Activated naive CD8-positive, alpha-beta T cell treated with anti-CD3 and anti-CD28 coated beads, Interleukin-2, amount 50 U/mL, for 24 hours (primary cell): Measurements from ENCODE around the gene FADS1.

Experiments
- ATAC-seq: fragments of 150-1000 bp; cut with Tn5 transposase; one replicate; pipeline ENCODE4 v1.10.0; 2021
- DNase-seq: peaks from one replicate; pipeline ENCODE4 v3.0.0; 2021
- H3K27ac Mint-ChIP-seq: one replicate; pipeline ENCODE4 v1.8.0; 2021; ENCODE audit warnings: mild to moderate bottlenecking, mixed read lengths
- H3K27me3 Mint-ChIP-seq: one replicate; pipeline ENCODE4 v1.8.0; 2021; ENCODE audit warnings: mixed read lengths
- H3K36me3 Mint-ChIP-seq: one replicate; pipeline ENCODE4 v1.8.0; 2021; ENCODE audit warnings: low read depth, mixed read lengths
- H3K4me1 Mint-ChIP-seq: one replicate; pipeline ENCODE4 v1.8.0; 2021; ENCODE audit warnings: mixed read lengths
- H3K4me3 Mint-ChIP-seq: one replicate; pipeline ENCODE4 v1.8.0; 2021; ENCODE audit warnings: mild to moderate bottlenecking, moderate library complexity, mixed read lengths
- H3K9me3 Mint-ChIP-seq: one replicate; pipeline ENCODE4 v1.8.0; 2021; ENCODE audit warnings: mixed read lengths

The FADS1 gene

GRCh38 chr11:61816736-61817455 lies at the start of gene FADS1:
Gene FADS1, minus strand, starts transcription at chr11:61817003. Its CDS starts 74 bp downstream, at chr11:61816929.
- ATAC-seq: peak; percentile 65
- Mint-ChIP-seq H3K27me3 (peaks cover 32% of the 10 kb centered on the region), H3K36me3 (peaks cover 10% of the 10 kb centered on the region), H3K4me1 (peaks cover 13% of the 10 kb centered on the region), H3K4me3 (peak within 1 kb of the TSS; percentile 85), H3K9me3 (no peaks in the 10 kb centered on the region), H3K27ac (peak within 1 kb of the TSS; percentile 58)
- DNase-seq: peak; percentile 86

GRCh38 chr11:61866231-61866957 lies 49.6 kb upstream of the FADS1 start:
- DNase-seq (no peak), ATAC-seq (no peak)
- Mint-ChIP-seq H3K36me3 (peaks cover 1% of the 10 kb centered on the region), H3K27ac (no peak overlapping the region), H3K9me3 (no peaks in the 10 kb centered on the region), H3K27me3 (peaks cover 2% of the 10 kb centered on the region), H3K4me1 (peaks cover 4% of the 10 kb centered on the region), H3K4me3 (no peak overlapping the region)

DNA sequence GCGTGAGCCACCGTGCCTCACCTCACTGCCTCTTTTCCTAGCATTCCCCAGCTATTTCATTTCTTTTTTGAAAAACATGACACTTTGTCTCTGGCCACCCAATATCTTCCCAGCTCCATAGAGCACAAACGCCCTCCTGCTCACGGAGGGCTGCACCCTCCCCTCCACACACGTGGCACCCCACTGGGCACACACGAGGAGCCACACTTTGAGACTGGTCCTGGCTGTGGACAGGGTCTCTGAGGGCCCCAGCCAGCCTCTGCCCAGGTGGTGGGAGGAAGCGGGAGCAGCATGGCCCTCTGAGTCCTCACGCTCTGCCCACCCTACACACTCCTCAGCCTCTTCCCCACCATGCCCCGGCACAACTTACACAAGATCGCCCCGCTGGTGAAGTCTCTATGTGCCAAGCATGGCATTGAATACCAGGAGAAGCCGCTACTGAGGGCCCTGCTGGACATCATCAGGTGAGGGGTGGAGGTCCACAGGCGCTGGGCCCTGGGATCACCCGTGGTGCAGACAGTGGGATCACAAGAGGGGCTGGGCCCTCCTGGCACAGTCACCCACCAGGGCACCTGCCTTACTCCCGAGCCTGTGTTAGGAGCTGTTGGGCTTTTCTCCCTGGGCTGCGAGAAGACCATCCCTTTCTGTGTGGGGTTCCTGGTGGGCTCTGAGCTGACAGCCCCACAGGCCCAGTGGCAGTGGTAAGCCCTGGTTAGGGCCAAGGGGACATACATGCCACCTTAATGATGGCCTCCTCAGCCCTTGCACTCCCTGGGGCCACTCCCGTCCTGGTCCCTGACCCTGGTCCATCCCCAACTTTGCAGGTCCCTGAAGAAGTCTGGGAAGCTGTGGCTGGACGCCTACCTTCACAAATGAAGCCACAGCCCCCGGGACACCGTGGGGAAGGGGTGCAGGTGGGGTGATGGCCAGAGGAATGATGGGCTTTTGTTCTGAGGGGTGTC lies 48.3 kb upstream of the FADS1 start:
- DNase-seq (no peak), ATAC-seq (no peak)
- peaks cover 1% of the 10 kb centered on the region for H3K36me3 Mint-ChIP-seq
- no peak overlapping the region for H3K27ac Mint-ChIP-seq
- H3K9me3 Mint-ChIP-seq: no peaks in the 10 kb centered on the region
- no peak overlapping the region for H3K4me3 Mint-ChIP-seq
- no peaks in the 10 kb centered on the region for H3K27me3 Mint-ChIP-seq
- no peaks in the 10 kb centered on the region for H3K4me1 Mint-ChIP-seq

DNA sequence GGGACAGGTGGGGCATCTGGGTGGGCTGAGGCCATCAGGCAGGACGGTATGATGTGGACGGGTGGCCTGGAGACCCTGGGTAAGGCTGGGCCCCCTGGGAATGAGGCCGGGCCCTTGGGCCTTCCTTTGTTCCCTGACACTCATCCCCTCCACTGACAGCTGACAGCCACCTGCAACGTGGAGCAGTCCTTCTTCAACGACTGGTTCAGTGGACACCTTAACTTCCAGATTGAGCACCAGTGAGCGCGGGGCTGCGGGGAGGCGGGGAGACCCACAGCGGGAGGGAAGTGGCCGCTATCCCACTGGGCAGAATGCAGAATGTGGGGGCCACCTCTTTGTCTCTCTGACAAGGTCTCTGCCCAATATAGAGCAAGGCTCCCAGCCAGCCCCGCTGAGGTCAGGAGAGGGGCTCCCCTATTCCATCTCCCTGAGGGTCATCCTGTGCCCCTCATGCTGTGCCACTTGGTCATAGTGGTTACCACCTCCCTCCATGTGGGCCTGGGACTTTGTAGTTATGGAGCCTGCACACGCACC lies 46.8 kb upstream of the FADS1 start:
- Mint-ChIP-seq H3K36me3 (peaks cover 1% of the 10 kb centered on the region), H3K27me3 (no peaks in the 10 kb centered on the region), H3K4me1 (no peaks in the 10 kb centered on the region), H3K27ac (no peak overlapping the region), H3K9me3 (no peaks in the 10 kb centered on the region), H3K4me3 (no peak overlapping the region)
- DNase-seq (no peak), ATAC-seq (no peak)

- Mint-ChIP-seq H3K4me3 (no peak overlapping the region), H3K27me3 (no peaks in the 10 kb centered on the region), H3K9me3 (no peaks in the 10 kb centered on the region), H3K4me1 (no peaks in the 10 kb centered on the region), H3K36me3 (peaks cover 1% of the 10 kb centered on the region), H3K27ac (no peak overlapping the region)
- ATAC-seq (peak; percentile 22), DNase-seq (no peak)
Measured at GRCh38 chr11:61862714-61863547, 46.1 kb upstream of the FADS1 start.

DNA sequence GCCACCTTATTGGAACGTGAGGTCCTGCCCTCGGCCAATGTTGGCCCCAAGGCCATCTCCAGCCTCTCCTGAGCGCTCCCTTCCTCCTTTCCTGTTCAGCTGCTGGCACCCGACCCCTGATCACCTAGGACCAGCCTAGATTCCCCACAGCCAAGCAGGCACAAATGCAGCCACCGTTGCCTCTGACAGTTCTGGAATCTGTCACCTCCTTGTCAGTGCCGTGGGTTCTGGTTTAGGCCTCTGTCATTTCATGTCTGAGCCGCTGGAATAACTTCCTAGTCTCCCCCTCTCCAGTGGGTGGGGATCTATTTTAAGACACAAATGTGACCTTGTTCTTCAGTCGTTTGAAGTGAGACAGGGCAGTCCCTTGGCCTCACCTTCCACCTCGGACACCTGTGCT lies 44.8 kb upstream of the FADS1 start:
- Mint-ChIP-seq H3K27me3 (no peaks in the 10 kb centered on the region), H3K27ac (no peak overlapping the region), H3K36me3 (peaks cover 1% of the 10 kb centered on the region), H3K4me3 (no peak overlapping the region), H3K9me3 (no peaks in the 10 kb centered on the region), H3K4me1 (no peaks in the 10 kb centered on the region)
- DNase-seq (no peak), ATAC-seq (no peak)

DNA sequence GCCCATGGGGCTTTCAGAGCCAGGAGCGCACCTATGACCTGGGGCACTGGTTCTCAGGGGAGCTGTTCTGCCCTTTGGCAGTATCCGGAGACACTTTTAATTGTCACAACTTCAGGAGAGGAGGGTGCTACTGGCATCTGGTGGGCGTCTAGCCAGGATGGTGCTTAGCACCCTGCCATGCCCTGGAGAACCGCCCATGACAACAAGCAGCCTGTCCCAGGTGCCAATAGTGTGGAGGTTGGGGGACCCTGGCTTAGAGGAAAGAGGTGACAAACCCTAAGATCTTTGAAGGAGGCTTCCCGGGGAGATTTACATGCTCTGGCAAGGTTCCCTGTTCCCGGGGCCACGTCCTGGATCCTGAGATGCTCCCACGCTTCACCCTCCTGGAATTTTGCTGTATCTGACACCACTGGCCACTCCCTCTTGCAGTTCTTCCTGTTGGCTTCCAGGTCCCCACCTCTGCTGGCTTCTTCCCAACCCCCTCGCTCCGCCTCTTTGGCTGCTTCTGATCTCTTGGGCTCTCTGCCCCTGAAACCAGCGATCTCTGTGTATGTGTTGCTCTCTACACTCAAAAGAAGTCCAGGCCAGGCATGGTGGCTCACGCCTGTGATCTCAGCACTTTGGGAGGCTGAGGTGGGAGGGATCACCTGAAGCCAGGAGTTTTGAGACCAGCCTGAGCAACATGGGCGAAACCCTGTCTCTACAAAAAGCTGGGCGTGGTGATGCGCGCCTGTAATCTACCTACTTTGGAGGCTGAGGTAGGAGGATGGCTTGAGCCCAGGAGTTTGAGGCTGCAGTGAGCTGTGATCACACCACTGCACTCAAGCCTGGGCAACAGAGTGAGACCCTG lies 43.5 kb upstream of the FADS1 start:
- no peak for DNase-seq
- no peak for ATAC-seq

DNA sequence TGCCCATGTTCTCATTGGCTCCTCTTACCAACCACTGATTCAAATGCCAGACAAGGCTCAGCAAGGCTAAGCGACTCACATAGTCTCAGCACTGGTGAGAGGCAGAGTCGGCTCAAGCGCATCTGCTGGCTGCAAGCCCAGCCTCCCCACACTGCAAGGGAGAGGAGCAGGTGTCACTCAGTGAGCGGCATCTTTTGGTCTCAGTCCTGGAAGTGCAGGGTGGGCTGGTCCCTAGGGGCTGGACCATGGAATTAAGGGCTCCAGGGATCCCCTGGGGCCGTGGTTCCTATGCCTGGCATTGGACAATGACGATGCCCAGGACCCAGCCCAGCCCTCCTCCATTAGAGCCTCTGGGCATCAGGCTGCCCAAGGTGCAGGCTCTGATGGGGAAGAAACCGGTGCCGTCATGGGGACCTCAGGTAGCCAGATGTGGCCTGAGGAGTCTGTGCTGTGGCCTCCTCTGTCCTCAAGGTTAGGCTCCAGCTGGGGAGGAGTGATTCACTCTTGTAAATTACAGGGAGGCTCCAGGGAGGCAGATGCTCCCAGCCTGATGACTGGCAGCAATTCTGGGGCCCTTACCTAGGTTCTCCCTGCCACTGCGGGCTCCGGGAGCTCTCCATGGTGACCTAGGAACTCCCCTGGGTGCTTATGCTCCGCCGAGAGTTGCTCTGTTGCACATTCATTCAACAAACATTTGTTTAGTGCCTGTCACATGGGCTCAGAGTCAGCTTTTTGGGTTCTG lies 39.3 kb upstream of the FADS1 start:
- Mint-ChIP-seq H3K27ac (no peak overlapping the region), H3K36me3 (no peaks in the 10 kb centered on the region), H3K27me3 (no peaks in the 10 kb centered on the region), H3K4me3 (no peak overlapping the region), H3K9me3 (no peaks in the 10 kb centered on the region), H3K4me1 (no peaks in the 10 kb centered on the region)
- ATAC-seq (no peak), DNase-seq (no peak)

More for the DNA sequence above, 43.5 kb upstream of the FADS1 start:
- no peaks in the 10 kb centered on the region for H3K9me3 Mint-ChIP-seq
- no peaks in the 10 kb centered on the region for H3K27me3 Mint-ChIP-seq
- H3K4me1 Mint-ChIP-seq: no peaks in the 10 kb centered on the region
- peaks cover 1% of the 10 kb centered on the region for H3K36me3 Mint-ChIP-seq
- H3K4me3 Mint-ChIP-seq: no peak overlapping the region
- no peak overlapping the region for H3K27ac Mint-ChIP-seq

DNA sequence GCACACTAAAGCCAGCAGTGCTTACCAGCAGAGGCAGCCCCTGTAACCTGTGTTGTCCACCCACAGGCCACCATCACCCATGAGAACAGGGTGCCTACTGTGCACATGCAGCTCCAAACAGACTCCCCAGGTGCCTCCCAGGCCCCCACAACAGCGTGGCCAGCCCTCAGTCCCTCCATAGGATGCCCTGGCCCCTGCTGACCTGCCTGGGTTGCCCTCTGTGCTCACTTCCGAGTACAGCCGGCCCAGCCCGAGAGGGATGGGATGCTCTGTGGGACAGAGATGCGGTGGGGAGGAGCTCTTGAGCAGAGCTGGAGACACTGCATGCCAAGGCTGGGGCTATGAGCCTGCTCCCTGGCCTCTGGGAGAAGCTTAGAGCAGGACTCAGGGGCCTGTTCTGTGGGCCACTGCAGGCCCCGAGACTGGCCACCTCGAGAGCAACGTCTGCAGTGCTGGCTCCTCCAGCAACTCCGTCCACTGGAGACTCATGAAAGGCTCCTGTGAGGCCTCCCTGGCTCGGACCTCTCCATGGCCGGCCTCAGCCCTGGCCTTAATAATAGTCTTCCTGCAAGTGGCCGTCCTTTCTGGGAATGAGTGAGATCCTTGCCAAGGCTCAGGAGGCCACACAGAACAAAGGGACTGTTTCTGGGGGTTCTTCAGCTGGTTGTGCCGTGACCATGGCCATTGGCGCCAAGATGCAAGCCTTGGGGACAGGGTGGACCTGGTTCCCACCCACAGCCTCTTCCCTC lies 38.3 kb upstream of the FADS1 start:
- Mint-ChIP-seq H3K27ac (no peak overlapping the region), H3K36me3 (no peaks in the 10 kb centered on the region), H3K4me3 (no peak overlapping the region), H3K4me1 (no peaks in the 10 kb centered on the region), H3K9me3 (no peaks in the 10 kb centered on the region), H3K27me3 (no peaks in the 10 kb centered on the region)
- ATAC-seq: no peak
- DNase-seq: no peak

GRCh38 chr11:61854206-61854895 lies 37.5 kb upstream of the FADS1 start:
- H3K36me3 Mint-ChIP-seq: peaks cover 1% of the 10 kb centered on the region
- no peaks in the 10 kb centered on the region for H3K27me3 Mint-ChIP-seq
- no peak overlapping the region for H3K27ac Mint-ChIP-seq
- H3K4me1 Mint-ChIP-seq: no peaks in the 10 kb centered on the region
- ATAC-seq: no peak
- H3K4me3 Mint-ChIP-seq: no peak overlapping the region
- H3K9me3 Mint-ChIP-seq: no peaks in the 10 kb centered on the region
- no peak for DNase-seq

GRCh38 chr11:61853698-61854169 lies 36.9 kb upstream of the FADS1 start:
- no peaks in the 10 kb centered on the region for H3K27me3 Mint-ChIP-seq
- no peak overlapping the region for H3K27ac Mint-ChIP-seq

More at GRCh38 chr11:61853698-61854169, 36.9 kb upstream of the FADS1 start:
- no peaks in the 10 kb centered on the region for H3K9me3 Mint-ChIP-seq
- ATAC-seq (no peak), DNase-seq (no peak)
- peaks cover 1% of the 10 kb centered on the region for H3K36me3 Mint-ChIP-seq
- no peaks in the 10 kb centered on the region for H3K4me1 Mint-ChIP-seq
- no peak overlapping the region for H3K4me3 Mint-ChIP-seq
